WTC11 (cell line): Measurements from ENCODE around the gene CNTN5. TPM values are rescaled to one million over a fixed set of nuclear protein-coding genes. Genes with fewer than 3 reads are reported as not detected.

Experiments
- ATAC-seq: fragments of 200-7000 bp; cut with Tn5 transposase; 2 replicates; pipeline ENCODE4 v1.10.0; 2021; ENCODE audit warnings: mild to moderate bottlenecking, moderate library complexity
- CTCF ChIA-PET: fragments of 300-600 bp; sonication (Branson Sonifier 250); formaldehyde crosslinking; loops from one replicate; lab custom pipeline; 2021; ENCODE audit warnings: antibody characterized with exemption; lab: Charles Lee
- POLR2A ChIA-PET: fragments of 350-600 bp; sonication (Branson Sonifier 250); formaldehyde crosslinking; loops from one replicate; lab custom pipeline; 2021; ENCODE audit warnings: antibody characterized with exemption; lab: Charles Lee
- DNase-seq: peaks from one replicate; pipeline ENCODE4 v3.0.0; 2021; ENCODE audit warnings: low spot score
- H3K27ac Mint-ChIP-seq: 2 replicates; pipeline ENCODE4 v1.8.0; 2021; ENCODE audit warnings: mixed read lengths
- H3K27me3 Mint-ChIP-seq: 2 replicates; pipeline ENCODE4 v1.8.0; 2021; ENCODE audit warnings: low read depth, mild to moderate bottlenecking, moderate library complexity, mixed read lengths
- H3K36me3 Mint-ChIP-seq: 2 replicates; pipeline ENCODE4 v1.8.0; 2021; ENCODE audit warnings: mixed read lengths
- H3K4me1 Mint-ChIP-seq: 2 replicates; pipeline ENCODE4 v1.8.0; 2022; ENCODE audit warnings: mixed read lengths
- H3K4me3 Mint-ChIP-seq: 2 replicates; pipeline ENCODE4 v1.8.0; 2021; ENCODE audit warnings: mild to moderate bottlenecking, moderate library complexity, mixed read lengths
- H3K9me3 Mint-ChIP-seq: 2 replicates; pipeline ENCODE4 v1.8.0; 2021; ENCODE audit warnings: mixed read lengths
- ATF1 ChIP-seq: sonication (generic); formaldehyde crosslinking; IDR thresholded peaks from 2 replicates; pipeline ENCODE4 v1.8.1; 2023; ENCODE audit warnings: mild to moderate bottlenecking, moderate library complexity, missing genetic modification reagents
- ATF2 ChIP-seq: sonication (generic); formaldehyde crosslinking; IDR thresholded peaks from 2 replicates; pipeline ENCODE4 v1.8.1; 2022; ENCODE audit warnings: low read depth, missing genetic modification reagents, borderline replicate concordance
- ATF3 ChIP-seq: sonication (generic); formaldehyde crosslinking; conservative IDR thresholded peaks from 2 replicates; pipeline ENCODE4 v1.8.1; 2022; ENCODE audit warnings: mild to moderate bottlenecking, missing genetic modification reagents
- CDX4 ChIP-seq: fragments of 250-450 bp; sonication (Bioruptor Pico); IDR thresholded peaks from 2 replicates; pipeline ENCODE4 v1.9.0; 2021; ENCODE audit warnings: moderate library complexity, mild to moderate bottlenecking, inconsistent platforms, borderline replicate concordance
- CREM ChIP-seq: sonication (generic); formaldehyde crosslinking; IDR thresholded peaks from 2 replicates; pipeline ENCODE4 v1.8.1; 2022; ENCODE audit warnings: mild to moderate bottlenecking, missing genetic modification reagents, moderate library complexity
- CTCF ChIP-seq: fragments of 200-600 bp; IDR thresholded peaks from 2 replicates; pipeline ENCODE4 v1.8.0; 2022; ENCODE audit warnings: antibody characterized with exemption
- ELF4 ChIP-seq: sonication (generic); formaldehyde crosslinking; IDR thresholded peaks from 2 replicates; pipeline ENCODE4 v1.8.1; 2022; ENCODE audit warnings: low read depth, mild to moderate bottlenecking, moderate library complexity, missing genetic modification reagents
- ESRRA ChIP-seq: sonication (generic); formaldehyde crosslinking; IDR thresholded peaks from 2 replicates; pipeline ENCODE4 v1.8.1; 2022; ENCODE audit warnings: mild to moderate bottlenecking, missing genetic modification reagents, borderline replicate concordance
- FOXJ3 ChIP-seq: sonication (generic); formaldehyde crosslinking; IDR thresholded peaks from 2 replicates; pipeline ENCODE4 v1.9.0; 2021; ENCODE audit warnings: missing genetic modification reagents, mild to moderate bottlenecking, borderline replicate concordance
- GRHL2 ChIP-seq: fragments of 250-450 bp; sonication (Bioruptor Pico); IDR thresholded peaks from 2 replicates; pipeline ENCODE4 v1.8.0; 2022; ENCODE audit warnings: mild to moderate bottlenecking, moderate library complexity; ENCODE audit not compliant: insufficient replicate concordance, severe bottlenecking
- MXD4 ChIP-seq: fragments of 250-450 bp; sonication (Bioruptor Pico); IDR thresholded peaks from 2 replicates; pipeline ENCODE4 v1.8.0; 2021; ENCODE audit warnings: mild to moderate bottlenecking, moderate library complexity, borderline replicate concordance
- MYBL2 ChIP-seq: sonication (generic); formaldehyde crosslinking; IDR thresholded peaks from 2 replicates; pipeline ENCODE4 v1.8.1; 2023; ENCODE audit warnings: mild to moderate bottlenecking, moderate library complexity, missing genetic modification reagents
- NFATC4 ChIP-seq: fragments of 250-450 bp; sonication (Bioruptor Pico); IDR thresholded peaks from 2 replicates; pipeline ENCODE4 v1.9.0; 2021; ENCODE audit warnings: mild to moderate bottlenecking
- NFE2L1 ChIP-seq: sonication (generic); formaldehyde crosslinking; IDR thresholded peaks from 2 replicates; pipeline ENCODE4 v1.8.1; 2023; ENCODE audit warnings: missing genetic modification reagents
- NFYB ChIP-seq: sonication (generic); formaldehyde crosslinking; conservative IDR thresholded peaks from 2 replicates; pipeline ENCODE4 v1.8.0; 2022; ENCODE audit warnings: low read depth, missing genetic modification reagents
- NR2C2 ChIP-seq: sonication (generic); formaldehyde crosslinking; IDR thresholded peaks from 2 replicates; pipeline ENCODE4 v1.8.0; 2022; ENCODE audit warnings: mild to moderate bottlenecking, missing genetic modification reagents
- OVOL2 ChIP-seq: fragments of 250-450 bp; sonication (Bioruptor Pico); IDR thresholded peaks from 2 replicates; pipeline ENCODE4 v1.9.0; 2021; ENCODE audit warnings: mild to moderate bottlenecking, borderline replicate concordance
- SP1 ChIP-seq: sonication (generic); formaldehyde crosslinking; conservative IDR thresholded peaks from 2 replicates; pipeline ENCODE4 v1.8.1; 2022; ENCODE audit warnings: missing genetic modification reagents
- TEAD1 ChIP-seq: sonication (generic); formaldehyde crosslinking; IDR thresholded peaks from 2 replicates; pipeline ENCODE4 v1.8.0; 2022; ENCODE audit warnings: mild to moderate bottlenecking, missing genetic modification reagents
- ZBTB43 ChIP-seq: sonication (generic); formaldehyde crosslinking; IDR thresholded peaks from 2 replicates; pipeline ENCODE4 v1.8.1; 2023; ENCODE audit warnings: mild to moderate bottlenecking, missing genetic modification reagents
- ZNF416 ChIP-seq: fragments of 250-450 bp; sonication (Bioruptor Pico); IDR thresholded peaks from 2 replicates; pipeline ENCODE4 v1.9.0; 2021; ENCODE audit warnings: mild to moderate bottlenecking, inconsistent platforms
- ZNF671 ChIP-seq: fragments of 250-450 bp; sonication (Bioruptor Pico); IDR thresholded peaks from 2 replicates; pipeline ENCODE4 v1.8.0; 2021; ENCODE audit warnings: mild to moderate bottlenecking
- total RNA-seq: library from RNA; stranded (reverse); gene quantifications from 3 replicates; pipeline ENCODE4 v1.2.3, GENCODE V29; 2021
- TF ChIP-seq, protein P1 (sequence below): sonication (generic); formaldehyde crosslinking; IDR thresholded peaks from 2 replicates; pipeline ENCODE4 v1.8.0; 2023; ENCODE audit warnings: missing genetic modification reagents, mild to moderate bottlenecking, borderline replicate concordance
- TF ChIP-seq, protein P2 (sequence below): fragments of 250-450 bp; sonication (Bioruptor Pico); IDR thresholded peaks from 2 replicates; pipeline ENCODE4 v1.9.0; 2021; ENCODE audit warnings: mild to moderate bottlenecking

CNTN5 gene
- total RNA-seq, 1 experiment from 2014 or later, result 0.07 TPM

GRCh38 chr11:99063331-99063730 lies 42.6 kb downstream of the CNTN5 start (continued):
- TF ChIP-seq ZBTB43 (CRISPR knock-in tag) (no peak), FOXJ3 (CRISPR knock-in tag) (no peak), MXD4 (CRISPR knock-in tag) (no peak), ESRRA (CRISPR knock-in tag) (no peak), ATF3 (CRISPR knock-in tag) (no peak), NFATC4 (CRISPR knock-in tag) (no peak), ATF2 (CRISPR knock-in tag) (no peak), MYBL2 (CRISPR knock-in tag) (no peak)

DNA sequence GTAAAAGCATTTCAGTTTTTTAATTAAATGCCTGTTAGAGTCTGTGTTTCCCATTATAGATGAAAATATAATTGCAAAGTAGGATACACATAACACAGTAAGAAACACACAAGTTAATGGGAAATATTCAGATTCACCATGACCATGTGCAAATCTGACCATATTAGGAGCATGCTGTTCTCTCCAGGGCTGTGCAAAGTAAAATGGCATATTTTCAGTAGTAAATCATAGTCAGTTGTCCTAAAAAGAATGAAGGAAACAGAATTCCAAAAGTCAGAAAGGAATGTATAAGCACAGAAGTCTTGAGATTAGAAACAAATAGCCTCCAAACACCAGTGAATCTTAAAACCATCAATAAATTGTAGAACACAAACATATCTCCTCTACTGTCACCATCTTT lies 44.4 kb downstream of the CNTN5 start:
- H3K36me3 Mint-ChIP-seq, result no peaks in the 10 kb centered on the region
- POLR2A ChIA-PET, result no interaction called here
- H3K27me3 Mint-ChIP-seq, result no peaks in the 10 kb centered on the region
- DNase-seq (no peak), ATAC-seq (no peak)
- TF ChIP-seq, protein P1, sequence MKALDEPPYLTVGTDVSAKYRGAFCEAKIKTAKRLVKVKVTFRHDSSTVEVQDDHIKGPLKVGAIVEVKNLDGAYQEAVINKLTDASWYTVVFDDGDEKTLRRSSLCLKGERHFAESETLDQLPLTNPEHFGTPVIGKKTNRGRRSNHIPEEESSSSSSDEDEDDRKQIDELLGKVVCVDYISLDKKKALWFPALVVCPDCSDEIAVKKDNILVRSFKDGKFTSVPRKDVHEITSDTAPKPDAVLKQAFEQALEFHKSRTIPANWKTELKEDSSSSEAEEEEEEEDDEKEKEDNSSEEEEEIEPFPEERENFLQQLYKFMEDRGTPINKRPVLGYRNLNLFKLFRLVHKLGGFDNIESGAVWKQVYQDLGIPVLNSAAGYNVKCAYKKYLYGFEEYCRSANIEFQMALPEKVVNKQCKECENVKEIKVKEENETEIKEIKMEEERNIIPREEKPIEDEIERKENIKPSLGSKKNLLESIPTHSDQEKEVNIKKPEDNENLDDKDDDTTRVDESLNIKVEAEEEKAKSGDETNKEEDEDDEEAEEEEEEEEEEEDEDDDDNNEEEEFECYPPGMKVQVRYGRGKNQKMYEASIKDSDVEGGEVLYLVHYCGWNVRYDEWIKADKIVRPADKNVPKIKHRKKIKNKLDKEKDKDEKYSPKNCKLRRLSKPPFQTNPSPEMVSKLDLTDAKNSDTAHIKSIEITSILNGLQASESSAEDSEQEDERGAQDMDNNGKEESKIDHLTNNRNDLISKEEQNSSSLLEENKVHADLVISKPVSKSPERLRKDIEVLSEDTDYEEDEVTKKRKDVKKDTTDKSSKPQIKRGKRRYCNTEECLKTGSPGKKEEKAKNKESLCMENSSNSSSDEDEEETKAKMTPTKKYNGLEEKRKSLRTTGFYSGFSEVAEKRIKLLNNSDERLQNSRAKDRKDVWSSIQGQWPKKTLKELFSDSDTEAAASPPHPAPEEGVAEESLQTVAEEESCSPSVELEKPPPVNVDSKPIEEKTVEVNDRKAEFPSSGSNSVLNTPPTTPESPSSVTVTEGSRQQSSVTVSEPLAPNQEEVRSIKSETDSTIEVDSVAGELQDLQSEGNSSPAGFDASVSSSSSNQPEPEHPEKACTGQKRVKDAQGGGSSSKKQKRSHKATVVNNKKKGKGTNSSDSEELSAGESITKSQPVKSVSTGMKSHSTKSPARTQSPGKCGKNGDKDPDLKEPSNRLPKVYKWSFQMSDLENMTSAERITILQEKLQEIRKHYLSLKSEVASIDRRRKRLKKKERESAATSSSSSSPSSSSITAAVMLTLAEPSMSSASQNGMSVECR, result no peak
- TF ChIP-seq OVOL2 (CRISPR knock-in tag), result no peak
- TF ChIP-seq ZNF671 (CRISPR knock-in tag), result no peak
- TF ChIP-seq NFYB, result no peak
- TF ChIP-seq TEAD1, result no peak
- TF ChIP-seq ELF4 (CRISPR knock-in tag), result no peak
- TF ChIP-seq ZNF416, result no peak
- no peak for TF ChIP-seq NFE2L1
- no peak for TF ChIP-seq CDX4 (CRISPR knock-in tag)
- TF ChIP-seq ATF2 (CRISPR knock-in tag), result no peak
- TF ChIP-seq CTCF, result no peak
- no peak for TF ChIP-seq CREM
- no peak for TF ChIP-seq ATF1
- TF ChIP-seq, protein P2, sequence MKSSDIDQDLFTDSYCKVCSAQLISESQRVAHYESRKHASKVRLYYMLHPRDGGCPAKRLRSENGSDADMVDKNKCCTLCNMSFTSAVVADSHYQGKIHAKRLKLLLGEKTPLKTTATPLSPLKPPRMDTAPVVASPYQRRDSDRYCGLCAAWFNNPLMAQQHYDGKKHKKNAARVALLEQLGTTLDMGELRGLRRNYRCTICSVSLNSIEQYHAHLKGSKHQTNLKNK (CRISPR knock-in tag), result no peak
- TF ChIP-seq ATF3 (CRISPR knock-in tag), result no peak
- no peak for TF ChIP-seq GRHL2 (CRISPR knock-in tag)
- TF ChIP-seq SP1 (CRISPR knock-in tag), result no peak
- TF ChIP-seq NR2C2 (CRISPR knock-in tag), result no peak
- TF ChIP-seq, all 79 proteins: peak for 0
- Mint-ChIP-seq H3K4me3 (no peak overlapping the region), H3K4me1 (peaks cover 35% of the 10 kb centered on the region), H3K9me3 (no peaks in the 10 kb centered on the region), H3K27ac (no peak overlapping the region)
- CTCF ChIA-PET, result no interaction called here
